ENCODE data around the gene IL1R1.

Gene IL1R1, protein sequence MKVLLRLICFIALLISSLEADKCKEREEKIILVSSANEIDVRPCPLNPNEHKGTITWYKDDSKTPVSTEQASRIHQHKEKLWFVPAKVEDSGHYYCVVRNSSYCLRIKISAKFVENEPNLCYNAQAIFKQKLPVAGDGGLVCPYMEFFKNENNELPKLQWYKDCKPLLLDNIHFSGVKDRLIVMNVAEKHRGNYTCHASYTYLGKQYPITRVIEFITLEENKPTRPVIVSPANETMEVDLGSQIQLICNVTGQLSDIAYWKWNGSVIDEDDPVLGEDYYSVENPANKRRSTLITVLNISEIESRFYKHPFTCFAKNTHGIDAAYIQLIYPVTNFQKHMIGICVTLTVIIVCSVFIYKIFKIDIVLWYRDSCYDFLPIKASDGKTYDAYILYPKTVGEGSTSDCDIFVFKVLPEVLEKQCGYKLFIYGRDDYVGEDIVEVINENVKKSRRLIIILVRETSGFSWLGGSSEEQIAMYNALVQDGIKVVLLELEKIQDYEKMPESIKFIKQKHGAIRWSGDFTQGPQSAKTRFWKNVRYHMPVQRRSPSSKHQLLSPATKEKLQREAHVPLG

DNA sequence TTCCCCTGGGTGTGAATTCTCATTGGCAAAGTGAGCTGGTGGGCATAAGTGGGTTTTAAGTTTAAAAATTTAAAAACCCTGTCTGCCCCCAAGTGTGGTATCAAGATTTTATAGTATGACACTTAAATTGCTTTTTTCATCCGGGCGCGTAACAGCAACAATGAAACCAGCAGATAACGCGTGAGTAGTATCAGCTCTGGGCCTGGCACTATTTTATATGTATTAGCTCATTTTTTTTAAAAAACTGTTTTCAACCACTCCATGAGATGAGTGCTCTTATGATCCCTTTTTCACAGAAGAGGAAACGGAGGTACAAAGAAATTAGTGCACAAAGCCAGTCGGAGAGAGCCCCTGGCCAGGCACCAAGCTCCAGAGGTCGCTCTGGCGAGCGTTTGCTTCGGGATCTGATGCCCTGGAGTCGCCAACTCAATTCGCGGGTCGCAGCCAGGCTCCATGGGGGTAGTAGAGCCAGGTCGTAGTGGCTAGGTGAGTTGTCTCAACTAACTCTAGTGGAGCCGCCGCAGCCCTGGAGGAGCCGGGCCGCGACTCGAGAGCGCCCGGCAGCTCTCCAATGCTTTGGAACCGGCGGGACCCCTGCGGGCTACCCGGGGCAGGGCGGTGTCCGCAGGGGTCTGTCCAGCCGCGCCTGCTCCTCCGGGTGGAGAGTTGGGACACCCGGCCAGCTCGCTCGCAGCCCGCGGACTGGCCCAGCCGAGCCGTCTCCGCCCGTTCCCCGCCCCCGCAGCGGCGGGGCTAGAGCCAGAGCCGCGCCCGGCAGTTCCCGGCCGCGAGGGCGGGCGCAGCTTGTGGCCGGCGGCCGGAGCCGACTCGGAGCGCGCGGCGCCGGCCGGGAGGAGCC is at the start of gene IL1R1:
IL1R1 (plus strand) TSS at position 777 of the 859 bp plus-strand sequence. CDS start 14,979 bp downstream, outside the sequence.
- no peak within 1 kb of the TSS for H3K4me2 ChIP-seq (ENCODE audit: insufficient read depth, low read length)
- H3K9ac ChIP-seq (ENCODE audit: low read depth, low read length), result no peak within 1 kb of the TSS
- H3K4me3 ChIP-seq (ENCODE audit: low read depth in 1 of 2, low read length in 2 of 2), result no peak within 1 kb of the TSS
- H3K27ac ChIP-seq (ENCODE audit: low read length), result no peak within 1 kb of the TSS
- no peak for DNase-seq
- TF ChIP-seq, protein P1, sequence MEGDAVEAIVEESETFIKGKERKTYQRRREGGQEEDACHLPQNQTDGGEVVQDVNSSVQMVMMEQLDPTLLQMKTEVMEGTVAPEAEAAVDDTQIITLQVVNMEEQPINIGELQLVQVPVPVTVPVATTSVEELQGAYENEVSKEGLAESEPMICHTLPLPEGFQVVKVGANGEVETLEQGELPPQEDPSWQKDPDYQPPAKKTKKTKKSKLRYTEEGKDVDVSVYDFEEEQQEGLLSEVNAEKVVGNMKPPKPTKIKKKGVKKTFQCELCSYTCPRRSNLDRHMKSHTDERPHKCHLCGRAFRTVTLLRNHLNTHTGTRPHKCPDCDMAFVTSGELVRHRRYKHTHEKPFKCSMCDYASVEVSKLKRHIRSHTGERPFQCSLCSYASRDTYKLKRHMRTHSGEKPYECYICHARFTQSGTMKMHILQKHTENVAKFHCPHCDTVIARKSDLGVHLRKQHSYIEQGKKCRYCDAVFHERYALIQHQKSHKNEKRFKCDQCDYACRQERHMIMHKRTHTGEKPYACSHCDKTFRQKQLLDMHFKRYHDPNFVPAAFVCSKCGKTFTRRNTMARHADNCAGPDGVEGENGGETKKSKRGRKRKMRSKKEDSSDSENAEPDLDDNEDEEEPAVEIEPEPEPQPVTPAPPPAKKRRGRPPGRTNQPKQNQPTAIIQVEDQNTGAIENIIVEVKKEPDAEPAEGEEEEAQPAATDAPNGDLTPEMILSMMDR (IDR thresholded peaks at IDR 0.05; ENCODE audit: borderline replicate concordance, extremely low read depth, low read length, poor library complexity, severe bottlenecking), result no peak
- no peak for TF ChIP-seq EZH2 (IDR thresholded peaks at IDR 0.05; ENCODE audit: borderline replicate concordance, low read depth, low read length, severe bottlenecking)
- no peaks in the 10 kb centered on the region for H3K79me2 ChIP-seq (ENCODE audit: insufficient read depth, low read length)
- no peaks in the 10 kb centered on the region for H4K20me1 ChIP-seq (ENCODE audit: insufficient read depth, low read length)
- H2AFZ ChIP-seq (ENCODE audit: low read depth, low read length), result no peak within 1 kb of the TSS
- H3K4me1 ChIP-seq (ENCODE audit: insufficient read depth, low read length), result no peaks in the 10 kb centered on the region
- H3K27me3 ChIP-seq (ENCODE audit: insufficient read depth, low read length, poor library complexity), result no peaks in the 10 kb centered on the region
- peaks cover 2% of the 10 kb centered on the region for H3K9me3 ChIP-seq (ENCODE audit: insufficient read depth, low read length, severe bottlenecking)
- ATAC-seq (ENCODE audit: insufficient read depth, low read depth), result no peak
- no peaks in the 10 kb centered on the region for H3K36me3 ChIP-seq (ENCODE audit: insufficient read depth, low read length)

DNA sequence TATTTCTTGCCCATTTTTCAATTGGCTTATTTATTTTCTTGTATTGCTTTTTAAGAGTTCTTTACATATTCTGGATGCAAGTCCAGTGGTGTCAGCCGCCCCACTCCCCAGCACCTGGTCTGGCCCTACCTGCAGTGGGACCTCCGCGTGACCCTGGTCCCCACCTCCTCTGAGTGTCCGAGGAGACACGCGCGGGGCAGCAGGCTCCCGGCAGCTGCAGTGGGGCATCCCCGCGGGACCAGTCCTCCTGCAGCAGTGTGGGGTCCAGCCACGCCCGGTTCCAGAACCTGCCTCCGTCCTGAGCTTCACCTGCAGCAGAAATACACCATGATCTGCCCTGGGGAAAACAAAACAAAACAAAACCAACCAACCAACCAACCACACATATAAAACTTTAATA is 48.9 kb upstream of the IL1R1 start:
- Histone ChIP-seq H3K4me1 (ENCODE audit: insufficient read depth, low read length) (no peaks in the 10 kb centered on the region), H3K9ac (ENCODE audit: low read depth, low read length) (no peak overlapping the region), H2AFZ (ENCODE audit: low read depth, low read length) (no peak overlapping the region), H3K27ac (ENCODE audit: low read length) (no peak overlapping the region), H3K4me2 (ENCODE audit: insufficient read depth, low read length) (no peak overlapping the region), H3K9me3 (ENCODE audit: insufficient read depth, low read length, severe bottlenecking) (no peaks in the 10 kb centered on the region), H3K36me3 (ENCODE audit: insufficient read depth, low read length) (no peaks in the 10 kb centered on the region), H3K4me3 (ENCODE audit: low read depth in 1 of 2, low read length in 2 of 2) (no peak overlapping the region), H4K20me1 (ENCODE audit: insufficient read depth, low read length) (no peaks in the 10 kb centered on the region), H3K27me3 (ENCODE audit: insufficient read depth, low read length, poor library complexity) (no peaks in the 10 kb centered on the region), H3K79me2 (ENCODE audit: insufficient read depth, low read length) (no peaks in the 10 kb centered on the region)
- no peak for ATAC-seq (ENCODE audit: insufficient read depth, low read depth)
- no peak for DNase-seq
- TF ChIP-seq, protein P1 (IDR thresholded peaks at IDR 0.05; ENCODE audit: borderline replicate concordance, extremely low read depth, low read length, poor library complexity, severe bottlenecking), result no peak
- TF ChIP-seq EZH2 (IDR thresholded peaks at IDR 0.05; ENCODE audit: borderline replicate concordance, low read depth, low read length, severe bottlenecking), result no peak

DNA sequence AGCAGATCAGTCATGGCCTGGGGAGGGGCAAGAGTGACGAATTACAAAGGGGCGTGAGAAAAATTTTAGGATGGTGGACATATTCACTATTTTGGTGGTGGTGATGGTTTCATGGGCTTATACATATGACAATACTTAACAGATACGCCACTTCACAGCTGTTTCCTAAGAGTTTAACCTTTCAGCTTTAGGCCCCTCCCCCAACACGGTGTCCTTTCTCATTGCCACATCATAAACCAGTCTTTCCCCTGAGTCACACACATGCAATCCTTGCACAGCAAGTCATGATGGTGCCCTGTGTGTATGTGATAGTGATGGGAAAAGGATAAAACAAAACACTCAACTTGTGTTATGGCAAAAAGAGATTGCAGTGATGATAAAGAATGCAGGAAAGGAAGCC is 47.6 kb upstream of the IL1R1 start:
- Histone ChIP-seq H3K9ac (ENCODE audit: low read depth, low read length) (no peak overlapping the region), H3K79me2 (ENCODE audit: insufficient read depth, low read length) (no peaks in the 10 kb centered on the region), H2AFZ (ENCODE audit: low read depth, low read length) (no peak overlapping the region), H3K4me3 (ENCODE audit: low read depth in 1 of 2, low read length in 2 of 2) (no peak overlapping the region), H3K4me2 (ENCODE audit: insufficient read depth, low read length) (no peak overlapping the region), H3K9me3 (ENCODE audit: insufficient read depth, low read length, severe bottlenecking) (no peaks in the 10 kb centered on the region), H3K4me1 (ENCODE audit: insufficient read depth, low read length) (no peaks in the 10 kb centered on the region), H4K20me1 (ENCODE audit: insufficient read depth, low read length) (no peaks in the 10 kb centered on the region), H3K27me3 (ENCODE audit: insufficient read depth, low read length, poor library complexity) (no peaks in the 10 kb centered on the region), H3K27ac (ENCODE audit: low read length) (no peak overlapping the region), H3K36me3 (ENCODE audit: insufficient read depth, low read length) (no peaks in the 10 kb centered on the region)
- TF ChIP-seq, protein P1 (IDR thresholded peaks at IDR 0.05; ENCODE audit: borderline replicate concordance, extremely low read depth, low read length, poor library complexity, severe bottlenecking), result no peak
- TF ChIP-seq EZH2 (IDR thresholded peaks at IDR 0.05; ENCODE audit: borderline replicate concordance, low read depth, low read length, severe bottlenecking), result no peak
- DNase-seq (no peak), ATAC-seq (ENCODE audit: insufficient read depth, low read depth) (no peak; the same call in 2 of the 3 replicates)

Data from DND-41 (cell line).